Measurements from ENCODE around the gene SOCS3.

SOCS3 gene

DNA sequence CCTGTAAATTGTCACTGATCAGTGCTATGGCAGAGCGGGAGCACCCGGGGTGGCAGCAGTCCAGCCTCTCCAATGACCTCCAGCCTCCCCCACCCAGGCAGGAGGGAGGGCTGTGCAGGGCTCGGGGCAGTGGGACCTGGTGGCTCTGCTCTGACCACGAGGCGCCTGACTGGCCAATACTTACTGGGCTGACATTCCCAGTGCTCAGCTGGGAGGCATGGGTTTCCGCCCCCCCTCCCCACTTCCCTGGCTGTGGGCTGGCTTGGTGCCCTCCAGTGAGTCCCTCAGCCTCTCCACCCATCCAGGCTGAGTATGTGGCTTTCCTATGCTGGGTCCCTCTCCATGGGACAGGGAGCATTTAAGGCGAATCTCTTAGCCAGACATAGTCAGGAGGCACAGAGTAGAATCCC, 2.7 kb downstream of the SOCS3 start:
- peaks cover 15% of the 10 kb centered on the region for H3K4me1 ChIP-seq (ENCODE audit: control insufficient read depth, insufficient read depth, low read length)

DNA sequence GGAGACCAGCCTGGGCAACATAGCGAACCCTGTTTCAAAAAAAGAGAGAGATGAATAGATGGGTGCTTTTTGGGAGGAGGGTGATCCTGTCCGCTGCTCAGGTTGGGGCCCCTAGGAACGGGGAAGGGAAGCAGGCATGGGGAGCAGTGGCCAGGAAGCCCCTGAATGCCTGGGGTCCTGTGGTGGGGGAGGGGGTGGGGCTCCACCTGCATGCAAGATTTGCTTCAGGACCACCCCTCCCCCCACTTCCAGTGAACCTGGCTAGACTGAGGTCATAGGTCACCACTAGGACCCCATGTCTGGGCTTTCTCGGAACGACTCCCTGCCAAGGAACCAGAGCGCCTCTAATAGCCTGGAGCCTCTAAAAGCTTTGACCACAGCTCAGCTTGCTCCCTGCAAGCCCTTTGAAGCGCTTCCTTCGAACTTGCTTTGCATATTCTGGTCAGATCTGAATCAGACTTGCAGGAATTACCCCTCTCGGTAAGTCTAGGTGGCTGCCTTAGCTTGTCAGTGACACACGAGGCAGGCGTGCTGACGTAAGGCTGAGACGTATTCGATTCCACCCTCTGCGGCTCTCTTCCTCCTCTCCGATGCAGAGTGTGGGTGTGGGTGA, 3.7 kb downstream of the SOCS3 start:
- Histone ChIP-seq H3K4me1 (ENCODE audit: control insufficient read depth, insufficient read depth, low read length) (peaks cover 17% of the 10 kb centered on the region), H3K4me3 (ENCODE audit: low read depth, low read length) (no peak overlapping the region), H3K9me3 (ENCODE audit: control insufficient read depth, insufficient read depth, low read depth, low read length) (no peaks in the 10 kb centered on the region), H3K27ac (ENCODE audit: extremely low read depth, low read depth, low read length) (no peak overlapping the region), H3K36me3 (ENCODE audit: control insufficient read depth in 2 of 2, insufficient read depth in 1 of 2, low read length in 2 of 2) (peaks cover 0 to 18% of the 10 kb centered on the region in 2 experiments; a peak in 1 of 3 replicates)
- ChIA-PET CTCF (interaction anchor here (0.7 to 9.1 kb wide), 2 partner anchors 65 to 731 kb away, joined by 4 to 137 read pairs; no protein-coding TSS in a partner anchor), POLR2A (interaction anchor here (0.6 to 1.5 kb wide), 2 partner anchors 42 to 1100 kb away, joined by 3 to 6 read pairs; no protein-coding TSS in a partner anchor)
- 0 out of 2 replicates have a peak, but pooled peaks have one; percentile 31 for TF ChIP-seq ZBTB7A (tag by site-specific recombination; IDR thresholded peaks at IDR 0.05; ENCODE audit: low read depth)
- no peak for TF ChIP-seq ZNF621 (tag by site-specific recombination; IDR thresholded peaks at IDR 0.05)
- no peak for TF ChIP-seq ZBTB1 (tag by site-specific recombination; IDR thresholded peaks at IDR 0.05)
- TF ChIP-seq ZBTB21 (tag by site-specific recombination; IDR thresholded peaks at IDR 0.05): 0 out of 2 replicates have a peak, but pooled peaks have one; percentile 35
- peak; percentile 48; the same call in 1 of the 2 replicates for TF ChIP-seq BCL11A (tag by site-specific recombination; IDR thresholded peaks at IDR 0.05; ENCODE audit: low read depth)
- TF ChIP-seq ZNF843 (tag by site-specific recombination; IDR thresholded peaks at IDR 0.05): no peak
- TF ChIP-seq ZNF791 (tag by site-specific recombination; IDR thresholded peaks at IDR 0.05): no peak
- no peak for TF ChIP-seq GLI2 (tag by site-specific recombination; IDR thresholded peaks at IDR 0.05; ENCODE audit: borderline replicate concordance, low read depth)
- no peak for TF ChIP-seq IKZF3 (tag by site-specific recombination; IDR thresholded peaks at IDR 0.05)
- 0 out of 2 replicates have a peak, but pooled peaks have one; percentile 35 for TF ChIP-seq ZNF660 (tag by site-specific recombination; IDR thresholded peaks at IDR 0.05)
- no peak for TF ChIP-seq ZNF510 (tag by site-specific recombination; IDR thresholded peaks at IDR 0.05; ENCODE audit: insufficient replicate concordance)
- no peak for TF ChIP-seq PRDM6 (tag by site-specific recombination; IDR thresholded peaks at IDR 0.05)

More for the DNA sequence above, 2.7 kb downstream of the SOCS3 start:
- POLR2A ChIA-PET: interaction anchor here (1.5 kb wide), 1 partner anchor 43 kb away, joined by 6 read pairs; no protein-coding TSS in a partner anchor
- peaks cover 0 to 18% of the 10 kb centered on the region in 2 experiments; a peak in 1 of 3 replicates for H3K36me3 ChIP-seq (ENCODE audit: control insufficient read depth in 2 of 2, insufficient read depth in 1 of 2, low read length in 2 of 2)
- H3K27ac ChIP-seq (ENCODE audit: extremely low read depth, low read depth, low read length): no peak overlapping the region
- TF ChIP-seq GLI2 (tag by site-specific recombination; IDR thresholded peaks at IDR 0.05; ENCODE audit: borderline replicate concordance, low read depth): no peak
- TF ChIP-seq ZNF560 (tag by site-specific recombination; IDR thresholded peaks at IDR 0.05; ENCODE audit: borderline replicate concordance): no peak
- TF ChIP-seq ZNF223 (tag by site-specific recombination; IDR thresholded peaks at IDR 0.05): no peak
- TF ChIP-seq SP2 (tag by site-specific recombination; IDR thresholded peaks at IDR 0.05): 0 out of 2 replicates have a peak, but pooled peaks have one; percentile 10
- TF ChIP-seq ZNF658 (tag by site-specific recombination; IDR thresholded peaks at IDR 0.05): no peak
- no peak for TF ChIP-seq ZNF571 (tag by site-specific recombination; IDR thresholded peaks at IDR 0.05)
- no peak for TF ChIP-seq ZFP37 (tag by site-specific recombination; IDR thresholded peaks at IDR 0.05)
- TF ChIP-seq ZNF366 (tag by site-specific recombination; conservative IDR thresholded peaks at IDR 0.05): 0 out of 2 replicates have a peak, but pooled peaks have one; percentile 11
- 0 out of 2 replicates have a peak, but pooled peaks have one; percentile 46 for TF ChIP-seq IKZF3 (tag by site-specific recombination; IDR thresholded peaks at IDR 0.05)
- no peak for TF ChIP-seq HOXD13 (CRISPR knock-in tag; IDR thresholded peaks at IDR 0.05; ENCODE audit: borderline replicate concordance)
- peak; percentile 35; the same call in 1 of the 2 replicates for TF ChIP-seq PATZ1 (tag by site-specific recombination; IDR thresholded peaks at IDR 0.05)
- no peak for TF ChIP-seq ZNF548 (tag by site-specific recombination; IDR thresholded peaks at IDR 0.05)
- TF ChIP-seq ZNF2 (tag by site-specific recombination; IDR thresholded peaks at IDR 0.05): no peak
- no peak for TF ChIP-seq ZNF394 (tag by site-specific recombination; IDR thresholded peaks at IDR 0.05; ENCODE audit: borderline replicate concordance)
- TF ChIP-seq, protein P1, sequence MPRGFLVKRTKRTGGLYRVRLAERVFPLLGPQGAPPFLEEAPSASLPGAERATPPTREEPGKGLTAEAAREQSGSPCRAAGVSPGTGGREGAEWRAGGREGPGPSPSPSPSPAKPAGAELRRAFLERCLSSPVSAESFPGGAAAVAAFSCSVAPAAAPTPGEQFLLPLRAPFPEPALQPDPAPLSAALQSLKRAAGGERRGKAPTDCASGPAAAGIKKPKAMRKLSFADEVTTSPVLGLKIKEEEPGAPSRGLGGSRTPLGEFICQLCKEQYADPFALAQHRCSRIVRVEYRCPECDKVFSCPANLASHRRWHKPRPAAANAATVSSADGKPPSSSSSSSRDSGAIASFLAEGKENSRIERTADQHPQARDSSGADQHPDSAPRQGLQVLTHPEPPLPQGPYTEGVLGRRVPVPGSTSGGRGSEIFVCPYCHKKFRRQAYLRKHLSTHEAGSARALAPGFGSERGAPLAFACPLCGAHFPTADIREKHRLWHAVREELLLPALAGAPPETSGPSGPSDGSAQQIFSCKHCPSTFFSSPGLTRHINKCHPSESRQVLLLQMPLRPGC (tag by site-specific recombination; IDR thresholded peaks at IDR 0.05): no peak
- peak; percentile 66 for TF ChIP-seq GLIS2 (tag by site-specific recombination; IDR thresholded peaks at IDR 0.05)
- no peak for TF ChIP-seq ZNF146 (tag by site-specific recombination; IDR thresholded peaks at IDR 0.05)
- TF ChIP-seq GLIS1 (tag by site-specific recombination; IDR thresholded peaks at IDR 0.05): peak; percentile 29
- TF ChIP-seq ZNF266 (tag by site-specific recombination; IDR thresholded peaks at IDR 0.05; ENCODE audit: low read depth): no peak
- no peak for TF ChIP-seq ZNF398 (tag by site-specific recombination; IDR thresholded peaks at IDR 0.05)
- TF ChIP-seq ZNF549 (tag by site-specific recombination; IDR thresholded peaks at IDR 0.05): no peak
- peak; percentile 49; the same call in 1 of the 2 replicates for TF ChIP-seq ZNF600 (tag by site-specific recombination; IDR thresholded peaks at IDR 0.05)
- peak overlapping the region; percentile 9; the same call in 1 of the 2 replicates for H3K4me3 ChIP-seq (ENCODE audit: low read depth, low read length)
- no peaks in the 10 kb centered on the region for H3K9me3 ChIP-seq (ENCODE audit: control insufficient read depth, insufficient read depth, low read depth, low read length)
- CTCF ChIA-PET: interaction anchor here (9.1 kb wide), 1 partner anchor 64 kb away, joined by 137 read pairs; no protein-coding TSS in a partner anchor
